PFSK-1 (cell line): ENCODE measurements around the gene MESP1.

ENCODE experiments used
- POLR2AphosphoS5 ChIP-seq: IDR thresholded peaks from 2 replicates; pipeline ENCODE4 v1.6.1; 2012; ENCODE audit warnings: low read depth, mild to moderate bottlenecking, control low read depth, low read length, moderate library complexity
- REST ChIP-seq, 2 experiments: IDR thresholded peaks; 2 replicates each; pipeline versions ENCODE4 v1.6.1 to v1.8.0; 2011 to 2012; ENCODE audit warnings: low read depth in 2 of 2, low read length in 2 of 2, control low read depth in 1 of 2, inconsistent platforms in 1 of 2, mild to moderate bottlenecking in 1 of 2, moderate library complexity in 1 of 2; ENCODE audit not compliant: insufficient read depth in 1 of 2
- SIN3A ChIP-seq: IDR thresholded peaks from 2 replicates; pipeline ENCODE4 v1.6.1; 2012; ENCODE audit warnings: mild to moderate bottlenecking, low read length, moderate library complexity, borderline replicate concordance; ENCODE audit not compliant: insufficient read depth
- TAF1 ChIP-seq: IDR thresholded peaks from 2 replicates; pipeline ENCODE4 v1.6.1; 2012; ENCODE audit warnings: low read length, control low read depth, borderline replicate concordance; ENCODE audit not compliant: insufficient read depth

- no peak for TF ChIP-seq POLR2AphosphoS5
- TF ChIP-seq TAF1: no peak
- TF ChIP-seq REST (IDR thresholded peaks at IDR 0.05; ENCODE audit: insufficient read depth in 1 of 2, low read depth in 2 of 2, low read length in 2 of 2): no peak
- TF ChIP-seq SIN3A: no peak
These were observed 29.6 kb upstream of the MESP1 start for GRCh38 chr15:89780601-89781000.
